ENCODE measurements around the gene ARSA. TPM values are rescaled to one million over a fixed set of nuclear protein-coding genes. Genes with fewer than 3 reads are reported as not detected.
A peak's percentile ranks its signal among the peaks of the same experiment; 100 is the strongest.
"Not testable (repeated sequence)": the region's sequence is repeated elsewhere in the genome, so short reads cannot be mapped to it uniquely, and the experiment has no call there.

Gene ARSA
- total and polyA plus RNA-seq, 4 donors, result 6.8 to 28.0 (median 15.8) TPM

DNA sequence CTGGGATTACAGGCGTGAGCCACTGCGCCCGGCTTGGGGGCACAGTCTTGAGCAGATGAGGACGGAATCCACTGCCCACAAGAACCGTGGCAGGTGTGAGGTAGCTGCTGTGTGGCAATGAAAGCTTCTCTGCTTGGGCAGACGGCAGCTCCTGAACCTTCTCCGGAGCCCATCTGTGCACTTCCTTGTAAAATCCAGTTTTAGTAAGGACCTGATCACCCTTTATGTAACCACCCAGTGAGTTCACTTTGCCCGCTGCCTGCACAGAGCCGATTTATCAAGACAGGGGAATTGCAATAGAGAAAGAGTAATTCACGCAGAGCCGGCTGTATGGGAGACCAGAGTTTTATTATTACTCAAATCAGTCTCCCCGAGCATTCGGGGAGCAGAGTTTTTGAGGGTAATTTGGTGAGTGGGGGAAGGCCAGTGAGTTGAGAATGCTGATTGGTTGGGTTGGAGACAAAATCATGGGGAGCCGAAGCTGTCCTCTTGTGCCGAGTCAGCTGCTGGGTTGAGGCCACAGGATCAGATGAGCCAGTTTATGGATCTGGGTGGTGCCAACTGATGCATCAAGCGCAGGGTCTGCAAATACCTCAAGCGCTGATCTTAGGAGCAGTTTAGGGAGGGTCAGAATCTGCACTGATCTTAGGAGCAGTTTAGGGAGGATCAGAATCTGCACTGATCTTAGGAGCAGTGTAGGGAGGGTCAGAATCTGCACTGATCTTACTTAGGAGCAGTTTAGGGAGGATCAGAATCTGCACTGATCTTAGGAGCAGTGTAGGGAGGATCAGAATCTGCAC is 15.3 kb upstream of the ARSA start:
- not testable (repeated sequence) for H3K36me3 ChIP-seq (ENCODE audit: control insufficient read depth in 4 of 4, insufficient read depth in 3 of 4, low read depth in 1 of 4, low read length in 3 of 4); H3K4me3 ChIP-seq (ENCODE audit: low read depth in 1 of 3, low read length in 3 of 3); H3K9ac ChIP-seq (ENCODE audit: low read depth in 1 of 2, low read length in 2 of 2); H3K27me3 ChIP-seq (ENCODE audit: control insufficient read depth in 4 of 4, insufficient read depth in 4 of 4, low read length in 3 of 4); DNase-seq (ENCODE audit: low spot score); H3K9me3 ChIP-seq (ENCODE audit: control insufficient read depth in 4 of 4, low read length in 3 of 4); H3K27ac ChIP-seq (ENCODE audit: low read depth in 1 of 2, low read length in 2 of 2)
- H3K4me1 ChIP-seq (ENCODE audit: control insufficient read depth in 4 of 4, insufficient read depth in 4 of 4, low read length in 3 of 4), result peaks cover 15 to 28% (median 22%) of the 10 kb centered on the region in 4 donors
- WGBS, result 91% methylated on average over 17 of the region's 17 CpGs

DNA sequence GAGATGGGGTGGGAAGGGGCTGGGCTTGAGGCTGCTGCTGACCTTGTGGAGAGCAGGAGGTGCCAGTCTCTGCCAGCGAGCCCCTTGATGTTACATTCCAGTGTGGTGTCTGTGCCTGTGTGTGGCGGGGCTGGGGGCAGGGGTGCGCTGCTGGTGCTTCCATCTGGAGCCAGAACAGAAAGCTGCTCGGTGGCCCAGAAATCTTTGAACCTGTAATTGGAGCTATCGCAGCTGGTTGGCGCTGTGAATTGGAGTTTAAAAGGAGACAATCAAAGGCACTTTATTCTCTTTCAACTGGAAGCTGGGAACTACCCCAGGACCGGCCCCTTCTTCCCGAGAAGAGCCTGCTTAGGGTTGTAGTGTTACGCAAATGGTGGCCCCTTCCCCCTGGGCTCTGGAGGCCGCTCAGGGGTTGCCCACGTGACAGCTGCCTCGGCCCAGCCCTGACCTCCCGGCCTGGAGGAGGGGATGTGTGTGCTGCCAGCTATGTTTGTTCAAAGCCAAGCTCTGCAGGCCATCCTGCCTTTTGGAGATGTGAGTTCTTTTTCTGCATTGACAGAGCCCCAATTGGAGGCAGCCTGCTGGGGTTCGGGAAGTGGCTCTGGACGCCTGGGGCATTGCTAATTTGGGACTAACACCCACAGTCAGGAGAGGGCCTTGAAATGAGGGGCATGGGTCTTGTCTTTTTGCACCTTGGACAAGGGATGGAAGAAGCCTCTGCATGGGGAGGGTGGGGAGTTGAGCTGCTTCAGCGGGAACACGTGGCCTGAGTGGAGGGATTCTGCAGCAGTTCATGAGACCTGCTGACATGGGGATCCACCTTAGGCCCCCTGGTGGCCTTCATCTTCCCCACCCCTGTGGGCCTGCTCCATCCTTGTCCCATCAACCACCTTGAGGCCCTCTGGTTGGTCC is 14.0 kb upstream of the ARSA start:
- Histone ChIP-seq H3K4me3 (ENCODE audit: low read depth in 1 of 3, low read length in 3 of 3) (peak overlapping the region in 1 of 3 donors; percentile 47), H3K4me1 (ENCODE audit: control insufficient read depth in 4 of 4, insufficient read depth in 4 of 4, low read length in 3 of 4) (peaks cover 15 to 32% (median 22%) of the 10 kb centered on the region in 4 donors), H3K9ac (ENCODE audit: low read depth in 1 of 2, low read length in 2 of 2) (no peak overlapping the region), H3K36me3 (ENCODE audit: control insufficient read depth in 4 of 4, insufficient read depth in 3 of 4, low read depth in 1 of 4, low read length in 3 of 4) (no peaks in the 10 kb centered on the region), H3K9me3 (ENCODE audit: control insufficient read depth in 4 of 4, low read length in 3 of 4) (no peaks in the 10 kb centered on the region), H3K27me3 (ENCODE audit: control insufficient read depth in 4 of 4, insufficient read depth in 4 of 4, low read length in 3 of 4) (no peaks in the 10 kb centered on the region), H3K27ac (ENCODE audit: low read depth in 1 of 2, low read length in 2 of 2) (peak overlapping the region; percentile 15 to 25)
- TF ChIP-seq, protein P1, sequence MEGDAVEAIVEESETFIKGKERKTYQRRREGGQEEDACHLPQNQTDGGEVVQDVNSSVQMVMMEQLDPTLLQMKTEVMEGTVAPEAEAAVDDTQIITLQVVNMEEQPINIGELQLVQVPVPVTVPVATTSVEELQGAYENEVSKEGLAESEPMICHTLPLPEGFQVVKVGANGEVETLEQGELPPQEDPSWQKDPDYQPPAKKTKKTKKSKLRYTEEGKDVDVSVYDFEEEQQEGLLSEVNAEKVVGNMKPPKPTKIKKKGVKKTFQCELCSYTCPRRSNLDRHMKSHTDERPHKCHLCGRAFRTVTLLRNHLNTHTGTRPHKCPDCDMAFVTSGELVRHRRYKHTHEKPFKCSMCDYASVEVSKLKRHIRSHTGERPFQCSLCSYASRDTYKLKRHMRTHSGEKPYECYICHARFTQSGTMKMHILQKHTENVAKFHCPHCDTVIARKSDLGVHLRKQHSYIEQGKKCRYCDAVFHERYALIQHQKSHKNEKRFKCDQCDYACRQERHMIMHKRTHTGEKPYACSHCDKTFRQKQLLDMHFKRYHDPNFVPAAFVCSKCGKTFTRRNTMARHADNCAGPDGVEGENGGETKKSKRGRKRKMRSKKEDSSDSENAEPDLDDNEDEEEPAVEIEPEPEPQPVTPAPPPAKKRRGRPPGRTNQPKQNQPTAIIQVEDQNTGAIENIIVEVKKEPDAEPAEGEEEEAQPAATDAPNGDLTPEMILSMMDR (IDR thresholded peaks at IDR 0.05; ENCODE audit: low read depth, low read length, missing input control), result peak; percentile 51
- TF ChIP-seq, protein P2, sequence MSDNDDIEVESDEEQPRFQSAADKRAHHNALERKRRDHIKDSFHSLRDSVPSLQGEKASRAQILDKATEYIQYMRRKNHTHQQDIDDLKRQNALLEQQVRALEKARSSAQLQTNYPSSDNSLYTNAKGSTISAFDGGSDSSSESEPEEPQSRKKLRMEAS (IDR thresholded peaks at IDR 0.05), result no peak
- TF ChIP-seq YY1 (IDR thresholded peaks at IDR 0.05), result peak; percentile 22
- no peak for TF ChIP-seq JUND (IDR thresholded peaks at IDR 0.05)
- peak; percentile 75 for TF ChIP-seq NR2F2 (IDR thresholded peaks at IDR 0.05)
- peak; percentile 11 for TF ChIP-seq FOXA1 (IDR thresholded peaks at IDR 0.05)
- no peak for TF ChIP-seq EGR1 (IDR thresholded peaks at IDR 0.05; ENCODE audit: low read depth in 2 of 2)
- no peak for TF ChIP-seq TAF1 (conservative IDR thresholded peaks at IDR 0.05)
- peak; percentile 82 for TF ChIP-seq SP1 (IDR thresholded peaks at IDR 0.05)
- no peak for TF ChIP-seq GABPA (IDR thresholded peaks at IDR 0.05 in 1 of 2, conservative IDR thresholded peaks at IDR 0.05 in 1 of 2)
- TF ChIP-seq RAD21 (IDR thresholded peaks at IDR 0.05), result peak; percentile 66 to 69
- TF ChIP-seq, protein P3, sequence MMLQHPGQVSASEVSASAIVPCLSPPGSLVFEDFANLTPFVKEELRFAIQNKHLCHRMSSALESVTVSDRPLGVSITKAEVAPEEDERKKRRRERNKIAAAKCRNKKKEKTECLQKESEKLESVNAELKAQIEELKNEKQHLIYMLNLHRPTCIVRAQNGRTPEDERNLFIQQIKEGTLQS (IDR thresholded peaks at IDR 0.05), result no peak
- TF ChIP-seq FOXA2 (IDR thresholded peaks at IDR 0.05), result no peak
- peak; percentile 57 to 60 for TF ChIP-seq HNF4A (conservative IDR thresholded peaks at IDR 0.05)
- no peak for TF ChIP-seq HNF4G (IDR thresholded peaks at IDR 0.05)
- TF ChIP-seq, protein P4, sequence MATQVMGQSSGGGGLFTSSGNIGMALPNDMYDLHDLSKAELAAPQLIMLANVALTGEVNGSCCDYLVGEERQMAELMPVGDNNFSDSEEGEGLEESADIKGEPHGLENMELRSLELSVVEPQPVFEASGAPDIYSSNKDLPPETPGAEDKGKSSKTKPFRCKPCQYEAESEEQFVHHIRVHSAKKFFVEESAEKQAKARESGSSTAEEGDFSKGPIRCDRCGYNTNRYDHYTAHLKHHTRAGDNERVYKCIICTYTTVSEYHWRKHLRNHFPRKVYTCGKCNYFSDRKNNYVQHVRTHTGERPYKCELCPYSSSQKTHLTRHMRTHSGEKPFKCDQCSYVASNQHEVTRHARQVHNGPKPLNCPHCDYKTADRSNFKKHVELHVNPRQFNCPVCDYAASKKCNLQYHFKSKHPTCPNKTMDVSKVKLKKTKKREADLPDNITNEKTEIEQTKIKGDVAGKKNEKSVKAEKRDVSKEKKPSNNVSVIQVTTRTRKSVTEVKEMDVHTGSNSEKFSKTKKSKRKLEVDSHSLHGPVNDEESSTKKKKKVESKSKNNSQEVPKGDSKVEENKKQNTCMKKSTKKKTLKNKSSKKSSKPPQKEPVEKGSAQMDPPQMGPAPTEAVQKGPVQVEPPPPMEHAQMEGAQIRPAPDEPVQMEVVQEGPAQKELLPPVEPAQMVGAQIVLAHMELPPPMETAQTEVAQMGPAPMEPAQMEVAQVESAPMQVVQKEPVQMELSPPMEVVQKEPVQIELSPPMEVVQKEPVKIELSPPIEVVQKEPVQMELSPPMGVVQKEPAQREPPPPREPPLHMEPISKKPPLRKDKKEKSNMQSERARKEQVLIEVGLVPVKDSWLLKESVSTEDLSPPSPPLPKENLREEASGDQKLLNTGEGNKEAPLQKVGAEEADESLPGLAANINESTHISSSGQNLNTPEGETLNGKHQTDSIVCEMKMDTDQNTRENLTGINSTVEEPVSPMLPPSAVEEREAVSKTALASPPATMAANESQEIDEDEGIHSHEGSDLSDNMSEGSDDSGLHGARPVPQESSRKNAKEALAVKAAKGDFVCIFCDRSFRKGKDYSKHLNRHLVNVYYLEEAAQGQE (IDR thresholded peaks at IDR 0.05), result no peak
- peak; percentile 84 to 91 for TF ChIP-seq RXRA (IDR thresholded peaks at IDR 0.05)
- peak; percentile 67 for DNase-seq (ENCODE audit: low spot score)
- WGBS, result 18% methylated on average over 17 of the region's 17 CpGs
